NT2/D1 (cell line): ENCODE results near the gene KRT6B.
"Not testable (repeated sequence)": the region's sequence is repeated elsewhere in the genome, so short reads cannot be mapped to it uniquely, and the experiment has no call there.

Experiments used
- DNase-seq: peaks from one replicate; pipeline ENCODE4 v3.0.0-alpha.2; 2011; ENCODE audit warnings: low read depth, low spot score
- H3K27me3 ChIP-seq: 2 replicates; pipeline ENCODE4 v1.6.0; 2011; ENCODE audit warnings: mild to moderate bottlenecking; ENCODE audit not compliant: insufficient read length, insufficient read depth
- H3K36me3 ChIP-seq: 2 replicates; pipeline ENCODE4 v1.6.1; 2011; ENCODE audit warnings: mild to moderate bottlenecking, low read length, mixed read lengths; ENCODE audit not compliant: insufficient read depth, insufficient read length
- H3K4me1 ChIP-seq: 2 replicates; pipeline ENCODE4 v1.5.1; 2011; ENCODE audit not compliant: insufficient read depth, insufficient read length
- H3K4me3 ChIP-seq: 2 replicates; pipeline ENCODE4 v1.5.1; 2011; ENCODE audit warnings: low read depth; ENCODE audit not compliant: insufficient read length
- H3K9ac ChIP-seq: 2 replicates; pipeline ENCODE4 v1.6.0; 2011; ENCODE audit warnings: low read depth; ENCODE audit not compliant: insufficient read length
- H3K9me3 ChIP-seq: 2 replicates; pipeline ENCODE4 v1.5.1; 2011; ENCODE audit warnings: mild to moderate bottlenecking, low read length; ENCODE audit not compliant: insufficient read depth
- SUZ12 ChIP-seq: IDR thresholded peaks from 2 replicates; pipeline ENCODE4 v1.6.1; 2011; ENCODE audit not compliant: insufficient read length, insufficient read depth; ENCODE audit errors: extremely low read depth
- YY1 ChIP-seq: IDR thresholded peaks from 2 replicates; pipeline ENCODE4 v1.6.1; 2011; ENCODE audit not compliant: insufficient read length, insufficient read depth
- ZNF274 ChIP-seq: IDR thresholded peaks from 2 replicates; pipeline ENCODE4 v1.6.1; 2011; ENCODE audit warnings: mild to moderate bottlenecking, low read depth, low read length

KRT6B gene

GRCh38 chr12:52464897-52465296, 13.0 kb upstream of the KRT6B start:
- TF ChIP-seq SUZ12 (no peak), YY1 (no peak), ZNF274 (no peak)
- no peaks in the 10 kb centered on the region; the same call in 1 of the 2 replicates for H3K9me3 ChIP-seq
- no peak overlapping the region for H3K9ac ChIP-seq
- no peaks in the 10 kb centered on the region for H3K27me3 ChIP-seq
- no peaks in the 10 kb centered on the region for H3K4me1 ChIP-seq
- H3K36me3 ChIP-seq: no peaks in the 10 kb centered on the region
- no peak for DNase-seq
- H3K4me3 ChIP-seq: no peak overlapping the region

GRCh38 chr12:52461693-52462092, 9.7 kb upstream of the KRT6B start:
- H3K9me3 ChIP-seq: no peaks in the 10 kb centered on the region; the same call in 1 of the 2 replicates
- TF ChIP-seq ZNF274: no peak
- TF ChIP-seq SUZ12: no peak
- no peak for TF ChIP-seq YY1
- H3K4me1 ChIP-seq: no peaks in the 10 kb centered on the region
- no peak overlapping the region for H3K9ac ChIP-seq
- H3K36me3 ChIP-seq: no peaks in the 10 kb centered on the region
- no peak overlapping the region for H3K4me3 ChIP-seq
- no peaks in the 10 kb centered on the region for H3K27me3 ChIP-seq
- no peak for DNase-seq

- Histone ChIP-seq H3K9me3 (no peaks in the 10 kb centered on the region; the same call in 1 of the 2 replicates), H3K36me3 (no peaks in the 10 kb centered on the region), H3K9ac (no peak overlapping the region), H3K4me1 (no peaks in the 10 kb centered on the region), H3K4me3 (no peak overlapping the region), H3K27me3 (no peaks in the 10 kb centered on the region)
- TF ChIP-seq ZNF274: no peak
- no peak for DNase-seq
These were observed 6.9 kb upstream of the KRT6B start for GRCh38 chr12:52458861-52459260.

- Histone ChIP-seq H3K4me3 (no peak overlapping the region), H3K27me3 (no peaks in the 10 kb centered on the region), H3K4me1 (no peaks in the 10 kb centered on the region), H3K36me3 (no peaks in the 10 kb centered on the region), H3K9ac (no peak overlapping the region), H3K9me3 (no peaks in the 10 kb centered on the region; the same call in 1 of the 2 replicates)
- TF ChIP-seq SUZ12: no peak
- no peak for TF ChIP-seq ZNF274
- no peak for TF ChIP-seq YY1
- DNase-seq: no peak
These were observed 3.9 kb upstream of the KRT6B start for GRCh38 chr12:52455821-52456220.

- H3K27me3 ChIP-seq: no peaks in the 10 kb centered on the region
- no peak overlapping the region for H3K9ac ChIP-seq
- H3K4me3 ChIP-seq: no peak overlapping the region
- no peaks in the 10 kb centered on the region for H3K4me1 ChIP-seq
- no peak for TF ChIP-seq SUZ12
- TF ChIP-seq ZNF274: no peak
- no peak for TF ChIP-seq YY1
- peak; percentile 13 for DNase-seq
- H3K9me3 ChIP-seq: no peaks in the 10 kb centered on the region
- no peaks in the 10 kb centered on the region for H3K36me3 ChIP-seq
These were observed 2.7 kb upstream of the KRT6B start for GRCh38 chr12:52454411-52455201.

DNA sequence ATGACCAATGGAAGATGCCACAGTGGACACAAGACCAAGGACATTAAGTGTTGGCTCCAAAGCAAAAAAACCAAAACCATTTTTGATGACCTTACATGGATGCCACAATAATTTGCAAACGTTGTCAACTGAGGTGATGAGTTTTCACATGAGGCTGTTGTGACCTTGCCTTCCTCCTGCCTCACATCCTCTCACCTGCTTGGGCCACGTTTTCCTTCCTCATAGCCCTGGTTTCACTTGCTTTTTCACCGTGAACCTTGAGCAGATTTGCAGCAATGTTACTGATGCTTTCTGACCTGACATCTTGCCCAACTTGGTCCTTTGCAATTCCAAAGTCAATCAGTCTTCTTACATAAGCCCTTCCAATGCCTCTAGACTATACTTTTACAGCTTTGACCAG, 3.7 kb downstream of the KRT6B start:
- no peak for DNase-seq
- TF ChIP-seq ZNF274 (no peak), SUZ12 (no peak), YY1 (no peak)
- H3K27me3 ChIP-seq: no peaks in the 10 kb centered on the region
- H3K36me3 ChIP-seq: no peaks in the 10 kb centered on the region
- no peak overlapping the region for H3K4me3 ChIP-seq
- no peaks in the 10 kb centered on the region for H3K9me3 ChIP-seq
- no peak overlapping the region for H3K9ac ChIP-seq
- H3K4me1 ChIP-seq: no peaks in the 10 kb centered on the region

GRCh38 chr12:52447196-52447595, 4.8 kb downstream of the KRT6B start:
- H3K27me3 ChIP-seq, H3K36me3 ChIP-seq, H3K9ac ChIP-seq, DNase-seq, H3K4me1 ChIP-seq, H3K4me3 ChIP-seq, H3K9me3 ChIP-seq: not testable (repeated sequence)
